IMR-90 (cell line): ENCODE results near the gene TBC1D22A. TPM values are rescaled to one million over a fixed set of nuclear protein-coding genes. Genes with fewer than 3 reads are reported as not detected.

Source experiments
- ATAC-seq: fragments of 200-7000 bp; cut with Tn5 transposase; 2 replicates; pipeline ENCODE4 v1.9.1; 2020; ENCODE audit warnings: low read depth, mild to moderate bottlenecking, moderate library complexity
- BruUV-seq: library from RNA; stranded (reverse); fragments of 400-500 nt; replicated peaks from 2 replicates; lab custom pipeline; 2021; lab: Mats Ljungman, UMichigan
- CTCF ChIA-PET: fragments of 300-600 bp; formaldehyde crosslinking; extraction: SDS; loops from one replicate; lab custom pipeline; 2021; ENCODE audit warnings: antibody characterized with exemption; lab: Yijun Ruan, JAX
- POLR2A ChIA-PET: fragments of 300-600 bp; sonication (Branson Sonifier 250); formaldehyde crosslinking; loops from one replicate; lab custom pipeline; 2022; ENCODE audit warnings: antibody characterized with exemption; ENCODE audit not compliant: unreplicated experiment; lab: Charles Lee
- DNase-seq: peaks from one replicate; pipeline ENCODE4 v3.0.0; 2013
- H2AFZ ChIP-seq: replicated peaks from 2 replicates; pipeline ENCODE3; 2013; ENCODE audit warnings: low read length, mild to moderate bottlenecking; ENCODE audit not compliant: poor library complexity
- H2AK5ac ChIP-seq: 2 replicates; pipeline ENCODE4 v1.6.1; 2013; ENCODE audit warnings: low read depth, low read length, inconsistent platforms
- H2AK9ac ChIP-seq: replicated peaks from 2 replicates; pipeline ENCODE3; 2013; ENCODE audit warnings: mild to moderate bottlenecking, low read depth, low read length, moderate library complexity; ENCODE audit not compliant: poor library complexity
- H2BK120ac ChIP-seq: 2 replicates; pipeline ENCODE4 v1.6.1; 2013; ENCODE audit warnings: low read depth, low read length, inconsistent platforms
- H2BK15ac ChIP-seq: 3 replicates; pipeline ENCODE4 v1.6.1; 2013; ENCODE audit warnings: low read depth, low read length, inconsistent platforms
- H2BK20ac ChIP-seq: 2 replicates; pipeline ENCODE4 v1.6.1; 2013; ENCODE audit warnings: low read depth, mild to moderate bottlenecking, inconsistent platforms, low read length, moderate library complexity
- H2BK5ac ChIP-seq: 2 replicates; pipeline ENCODE4 v1.6.1; 2013; ENCODE audit warnings: mild to moderate bottlenecking, low read depth, low read length, inconsistent platforms; ENCODE audit not compliant: poor library complexity, severe bottlenecking
- H3K14ac ChIP-seq: replicated peaks from 2 replicates; pipeline ENCODE4 v1.6.1; 2013; ENCODE audit warnings: low read depth, low read length, inconsistent platforms
- H3K18ac ChIP-seq: 2 replicates; pipeline ENCODE4 v1.6.1; 2013; ENCODE audit warnings: low read depth, low read length, control low read depth
- H3K23ac ChIP-seq: 2 replicates; pipeline ENCODE4 v1.6.1; 2013; ENCODE audit warnings: low read depth, low read length, inconsistent platforms
- H3K27ac ChIP-seq: 2 replicates; pipeline ENCODE4 v1.5.1; 2013; ENCODE audit warnings: mild to moderate bottlenecking, control low read depth, low read length; ENCODE audit not compliant: insufficient read depth
- H3K27me3 ChIP-seq: 2 replicates; pipeline ENCODE4 v1.6.1; 2013; ENCODE audit warnings: low read length; ENCODE audit not compliant: control insufficient read depth, insufficient read depth
- H3K36me3 ChIP-seq: 2 replicates; pipeline ENCODE4 v1.6.1; 2013; ENCODE audit warnings: low read length, mixed read lengths; ENCODE audit not compliant: control insufficient read depth, insufficient read depth
- H3K4ac ChIP-seq: 2 replicates; pipeline ENCODE4 v1.6.1; 2013; ENCODE audit warnings: low read depth, low read length, inconsistent platforms
- H3K4me1 ChIP-seq: 2 replicates; pipeline ENCODE4 v1.6.1; 2013; ENCODE audit warnings: low read length, mixed read lengths; ENCODE audit not compliant: control insufficient read depth, insufficient read depth
- H3K4me2 ChIP-seq: 2 replicates; pipeline ENCODE4 v1.6.1; 2013; ENCODE audit warnings: low read depth, mild to moderate bottlenecking, control low read depth, low read length, moderate library complexity
- H3K4me3 ChIP-seq: 2 replicates; pipeline ENCODE4 v1.5.1; 2013; ENCODE audit warnings: low read depth, mild to moderate bottlenecking, control low read depth, low read length, moderate library complexity; ENCODE audit not compliant: insufficient read depth
- H3K56ac ChIP-seq: 2 replicates; pipeline ENCODE4 v1.6.1; 2013; ENCODE audit warnings: low read length, inconsistent platforms; ENCODE audit not compliant: insufficient read depth; ENCODE audit errors: extremely low read depth
- H3K79me1 ChIP-seq, 2 experiments: 2 replicates each; pipeline ENCODE4 v1.6.1; 2013; ENCODE audit warnings: low read length in 2 of 2, inconsistent platforms in 1 of 2, low read depth in 1 of 2
- H3K9ac ChIP-seq: 2 replicates; pipeline ENCODE4 v1.6.1; 2013; ENCODE audit warnings: low read depth, low read length, control low read depth
- H3K9me1 ChIP-seq: 2 replicates; pipeline ENCODE4 v1.6.1; 2013; ENCODE audit warnings: low read length, inconsistent platforms; ENCODE audit not compliant: insufficient read depth
- H3K9me3 ChIP-seq: 2 replicates; pipeline ENCODE4 v1.6.1; 2013; ENCODE audit warnings: low read length; ENCODE audit not compliant: control insufficient read depth, insufficient read depth
- H4K20me1 ChIP-seq: 2 replicates; pipeline ENCODE4 v1.6.1; 2013; ENCODE audit warnings: low read length, inconsistent platforms; ENCODE audit not compliant: insufficient read depth
- H4K5ac ChIP-seq: 2 replicates; pipeline ENCODE4 v1.6.1; 2013; ENCODE audit warnings: mild to moderate bottlenecking, low read depth, low read length, control low read depth
- H4K8ac ChIP-seq, 2 experiments: 2 replicates each; pipeline ENCODE4 v1.6.1; 2013; ENCODE audit warnings: low read depth in 2 of 2, low read length in 2 of 2, control low read depth in 1 of 2, inconsistent platforms in 1 of 2
- H4K91ac ChIP-seq: 2 replicates; pipeline ENCODE4 v1.6.1; 2013; ENCODE audit warnings: low read depth, low read length, inconsistent platforms; ENCODE audit not compliant: insufficient read depth
- BHLHE40 ChIP-seq: fragments of 150-350 bp; IDR thresholded peaks from 2 replicates; pipeline ENCODE4 v1.6.1; 2016; ENCODE audit warnings: mild to moderate bottlenecking, low read depth, low read length
- CEBPB ChIP-seq: IDR thresholded peaks from 2 replicates; pipeline ENCODE4 v1.6.1; 2012; ENCODE audit warnings: low read depth, low read length, improper control_type of control experiment
- CHD1 ChIP-seq: IDR thresholded peaks from 2 replicates; pipeline ENCODE4 v1.6.1; 2012; ENCODE audit warnings: low read depth, low read length, improper control_type of control experiment
- ELK1 ChIP-seq: fragments of 150-350 bp; IDR thresholded peaks from 2 replicates; pipeline ENCODE4 v1.6.1; 2016; ENCODE audit warnings: low read depth, mild to moderate bottlenecking, low read length, moderate library complexity, borderline replicate concordance
- FOS ChIP-seq: fragments of 150-350 bp; IDR thresholded peaks from 2 replicates; pipeline ENCODE4 v1.6.1; 2016; ENCODE audit warnings: low read depth, low read length
- MAFK ChIP-seq: IDR thresholded peaks from 2 replicates; pipeline ENCODE4 v1.6.1; 2012; ENCODE audit warnings: low read depth, low read length, improper control_type of control experiment
- MAZ ChIP-seq: IDR thresholded peaks from 2 replicates; pipeline ENCODE4 v1.6.1; 2012; ENCODE audit warnings: low read depth, mild to moderate bottlenecking, low read length, improper control_type of control experiment, moderate library complexity, borderline replicate concordance
- MXI1 ChIP-seq: IDR thresholded peaks from 2 replicates; pipeline ENCODE4 v1.6.1; 2012; ENCODE audit warnings: low read depth, mild to moderate bottlenecking, low read length, moderate library complexity, borderline replicate concordance
- NFE2L2 ChIP-seq: fragments of 150-350 bp; IDR thresholded peaks from 2 replicates; pipeline ENCODE4 v1.6.1; 2016; ENCODE audit warnings: low read depth, mild to moderate bottlenecking, low read length
- POLR2A ChIP-seq: IDR thresholded peaks from 2 replicates; pipeline ENCODE4 v1.6.1; 2012; ENCODE audit warnings: mild to moderate bottlenecking, low read depth, low read length
- RAD21 ChIP-seq: IDR thresholded peaks from 2 replicates; pipeline ENCODE4 v1.6.1; 2012; ENCODE audit warnings: low read length, improper control_type of control experiment
- RCOR1 ChIP-seq: IDR thresholded peaks from 2 replicates; pipeline ENCODE4 v1.6.1; 2012; ENCODE audit warnings: mild to moderate bottlenecking, low read length, improper control_type of control experiment; ENCODE audit not compliant: insufficient replicate concordance
- RFX5 ChIP-seq: IDR thresholded peaks from 2 replicates; pipeline ENCODE4 v1.8.0; 2012; ENCODE audit warnings: low read depth, mild to moderate bottlenecking, low read length, moderate library complexity
- SMC3 ChIP-seq: fragments of 150-350 bp; IDR thresholded peaks from 2 replicates; pipeline ENCODE4 v1.6.1; 2016; ENCODE audit warnings: low read depth, mild to moderate bottlenecking, antibody characterized with exemption, low read length, moderate library complexity
- USF2 ChIP-seq: fragments of 150-350 bp; IDR thresholded peaks from 2 replicates; pipeline ENCODE4 v1.6.1; 2017; ENCODE audit warnings: mild to moderate bottlenecking, antibody characterized with exemption, low read length, low read depth
- WGBS, 2 experiments: methylation state at CpG; one replicate each; pipeline versions ENCODE4 v1.1.5 to v1.1.7; 2013; ENCODE audit warnings: missing lambda C conversion rate in 2 of 2; ENCODE audit not compliant: insufficient read length in 1 of 2; ENCODE audit errors: extremely low coverage in 2 of 2; 5-methylcytosine and 5-hydroxymethylcytosine counted together
- dilution Hi-C: fragments of 300-500 bp; cut with HindIII; formaldehyde crosslinking; loops from one replicate; pipeline ENCODE4 v1.14.3; 2018; ENCODE audit warnings: low sequenced_read_pairs; ENCODE audit not compliant: unreplicated experiment
- in situ Hi-C: fragments of 300-500 bp; cut with MboI; formaldehyde crosslinking; loops from 3 replicates; pipeline ENCODE4 v1.14.3; 2019; ENCODE audit warnings: low sequenced_read_pairs, inconsistent platforms, mixed read lengths
- intact Hi-C: fragments of 100-400 bp; cut with micrococcal nuclease; formaldehyde crosslinking; loops from 2 replicates; pipeline ENCODE4 v1.10.0; 2022
- polyA plus RNA-seq, 3 experiments: library from polyadenylated mRNA; depleted of rRNA; stranded (reverse); fragments of >200 nt; gene quantifications; 2 replicates each; pipeline ENCODE4 v1.2.3, GENCODE V29; 2012; ENCODE audit warnings: low replicate concordance in 1 of 3
- total RNA-seq: library from RNA; depleted of rRNA; stranded (reverse); fragments of >200 nt; gene quantifications from 2 replicates; pipeline ENCODE4 v1.2.3, GENCODE V29; 2012
- TF ChIP-seq, protein P1 (sequence below): conservative IDR thresholded peaks from 2 replicates; pipeline ENCODE4 v1.5.1; 2012; ENCODE audit warnings: mild to moderate bottlenecking, low read depth, low read length, improper control_type of control experiment

TBC1D22A gene
- total and polyA plus RNA-seq, 2 of the 4 experiments (the other 2 are of a cell fraction), result 9.0 to 16.7 TPM

GRCh38 chr22:47115518-47115890, 353.1 kb downstream of the TBC1D22A start:
- no peak for ATAC-seq

More at GRCh38 chr22:47115518-47115890, 353.1 kb downstream of the TBC1D22A start:
- no peak overlapping the region for H4K5ac ChIP-seq
- in situ Hi-C loops (no loop called here), intact Hi-C loops (no loop called here), dilution Hi-C loops (no loop called here)
- H3K27ac ChIP-seq, result no peak overlapping the region
- H2AFZ ChIP-seq, result no peak overlapping the region
- H2BK5ac ChIP-seq, result no peak overlapping the region
- no peak overlapping the region for H2BK20ac ChIP-seq
- H4K91ac ChIP-seq, result no peak overlapping the region
- no peak overlapping the region for H3K4ac ChIP-seq
- TF ChIP-seq SMC3 (no peak), CEBPB (no peak), CHD1 (no peak), MXI1 (no peak), MAFK (no peak), RFX5 (no peak), BHLHE40 (no peak), RAD21 (no peak), POLR2A (no peak), RCOR1 (no peak), MAZ (no peak), ELK1 (no peak), USF2 (no peak), FOS (no peak), NFE2L2 (no peak)
- TF ChIP-seq, protein P1, sequence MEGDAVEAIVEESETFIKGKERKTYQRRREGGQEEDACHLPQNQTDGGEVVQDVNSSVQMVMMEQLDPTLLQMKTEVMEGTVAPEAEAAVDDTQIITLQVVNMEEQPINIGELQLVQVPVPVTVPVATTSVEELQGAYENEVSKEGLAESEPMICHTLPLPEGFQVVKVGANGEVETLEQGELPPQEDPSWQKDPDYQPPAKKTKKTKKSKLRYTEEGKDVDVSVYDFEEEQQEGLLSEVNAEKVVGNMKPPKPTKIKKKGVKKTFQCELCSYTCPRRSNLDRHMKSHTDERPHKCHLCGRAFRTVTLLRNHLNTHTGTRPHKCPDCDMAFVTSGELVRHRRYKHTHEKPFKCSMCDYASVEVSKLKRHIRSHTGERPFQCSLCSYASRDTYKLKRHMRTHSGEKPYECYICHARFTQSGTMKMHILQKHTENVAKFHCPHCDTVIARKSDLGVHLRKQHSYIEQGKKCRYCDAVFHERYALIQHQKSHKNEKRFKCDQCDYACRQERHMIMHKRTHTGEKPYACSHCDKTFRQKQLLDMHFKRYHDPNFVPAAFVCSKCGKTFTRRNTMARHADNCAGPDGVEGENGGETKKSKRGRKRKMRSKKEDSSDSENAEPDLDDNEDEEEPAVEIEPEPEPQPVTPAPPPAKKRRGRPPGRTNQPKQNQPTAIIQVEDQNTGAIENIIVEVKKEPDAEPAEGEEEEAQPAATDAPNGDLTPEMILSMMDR, result no peak
- H3K9ac ChIP-seq, result no peak overlapping the region
- peaks cover 14% of the 10 kb centered on the region for H3K4me1 ChIP-seq
- no peaks in the 10 kb centered on the region for H3K9me3 ChIP-seq
- H3K4me3 ChIP-seq, result no peak overlapping the region
- DNase-seq, result no peak
- H3K36me3 ChIP-seq, result peaks cover 2% of the 10 kb centered on the region; the same call in 1 of the 2 replicates
- no TSS peak for BruUV-seq
- ChIA-PET CTCF (no interaction called here), POLR2A (no interaction called here)
- no peak overlapping the region for H2BK15ac ChIP-seq
- no peak overlapping the region for H2AK9ac ChIP-seq
- H2BK120ac ChIP-seq, result no peak overlapping the region
- H3K4me2 ChIP-seq, result no peak overlapping the region
- no peaks in the 10 kb centered on the region for H3K27me3 ChIP-seq
- no peak overlapping the region for H2AK5ac ChIP-seq
- no peak overlapping the region for H3K56ac ChIP-seq
- peaks cover 11% of the 10 kb centered on the region for H3K9me1 ChIP-seq
- no peak overlapping the region for H4K8ac ChIP-seq
- H3K18ac ChIP-seq, result no peak overlapping the region
- no peaks in the 10 kb centered on the region; the same call in 1 of the 2 replicates for H4K20me1 ChIP-seq
- 0 out of 4 replicates have a peak, but pooled peaks cover 0 to 3% of the 10 kb centered on the region in 2 experiments for H3K79me1 ChIP-seq
- no peak overlapping the region for H3K14ac ChIP-seq
- H3K23ac ChIP-seq, result no peak overlapping the region
- WGBS, 2 experiments, result 90% methylated on average over 9 of the region's 14 CpGs; no CpG with 5 or more reads in 1 of the 2 experiments
